Renal cortex interstitium (tissue), 11 donors: Measurements from ENCODE around the gene WRNIP1. TPM values are rescaled to one million over a fixed set of nuclear protein-coding genes. Genes with fewer than 3 reads are reported as not detected.
A peak's percentile ranks its signal among the peaks of the same experiment; 100 is the strongest.

Experiments
- DNase-seq, 11 donors: peaks; one replicate each; pipeline ENCODE4 v3.0.0-alpha.2; 2013; ENCODE audit warnings: low read depth in 9 of 11, low spot score in 4 of 11; ENCODE audit errors: extremely low read depth in 1 of 11
- polyA plus RNA-seq, 3 donors: library from polyadenylated mRNA; unstranded; fragments of 120-200 nt; gene quantifications; one replicate each; pipeline ENCODE4 v1.2.1, GENCODE V29; 2013; ENCODE audit not compliant: insufficient read length in 3 of 3

WRNIP1 gene
- polyA plus RNA-seq, 3 donors: 52.9 to 57.8 (median 54.6) TPM

DNA sequence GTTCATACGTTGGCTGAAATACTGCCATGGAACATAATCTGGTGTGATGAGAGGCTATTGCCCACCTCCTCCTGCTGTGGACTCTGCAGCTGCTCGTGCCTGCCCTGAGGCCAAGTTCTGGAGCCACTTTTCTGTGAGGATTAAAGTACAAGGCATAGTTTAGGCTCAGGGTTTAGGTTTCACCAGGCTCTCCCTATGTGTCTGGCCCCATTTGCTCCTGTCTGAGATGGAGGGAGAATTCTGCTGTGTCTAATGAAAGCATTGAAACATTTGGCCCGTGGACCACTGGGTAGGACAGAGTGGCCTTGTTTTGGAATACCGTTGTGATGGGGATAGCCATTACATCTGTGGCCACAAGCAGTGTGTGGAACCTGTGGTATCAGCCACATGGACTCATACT is 5.9 kb downstream of the WRNIP1 start:
- no peak for DNase-seq

- DNase-seq: no peak
Measured at GRCh38 chr6:2772840-2773239, 7.6 kb downstream of the WRNIP1 start.

DNA sequence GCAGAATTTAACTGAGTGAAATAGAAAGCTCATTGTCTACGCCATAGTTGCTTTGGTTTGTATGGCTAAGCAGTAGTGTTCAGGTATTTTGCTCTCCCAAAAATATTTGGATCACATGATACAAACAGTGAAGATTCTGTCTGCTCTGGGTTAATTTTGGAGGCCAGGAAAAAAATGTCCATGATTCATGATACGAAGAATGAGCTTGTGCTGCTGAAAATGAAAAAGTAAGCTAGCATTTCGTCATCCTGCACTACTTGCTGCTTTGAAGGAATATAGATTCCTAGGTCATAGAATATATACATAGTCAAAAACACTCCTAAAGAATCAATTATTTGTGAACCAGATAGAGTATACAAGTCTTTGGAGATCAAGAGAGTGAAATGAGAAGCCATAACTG is 8.3 kb downstream of the WRNIP1 start:
- no peak for DNase-seq

- no peak for DNase-seq
Measured at GRCh38 chr6:2775003-2775402, 9.8 kb downstream of the WRNIP1 start.

GRCh38 chr6:2777249-2777648 is 12.1 kb downstream of the WRNIP1 start:
- DNase-seq: no peak

DNA sequence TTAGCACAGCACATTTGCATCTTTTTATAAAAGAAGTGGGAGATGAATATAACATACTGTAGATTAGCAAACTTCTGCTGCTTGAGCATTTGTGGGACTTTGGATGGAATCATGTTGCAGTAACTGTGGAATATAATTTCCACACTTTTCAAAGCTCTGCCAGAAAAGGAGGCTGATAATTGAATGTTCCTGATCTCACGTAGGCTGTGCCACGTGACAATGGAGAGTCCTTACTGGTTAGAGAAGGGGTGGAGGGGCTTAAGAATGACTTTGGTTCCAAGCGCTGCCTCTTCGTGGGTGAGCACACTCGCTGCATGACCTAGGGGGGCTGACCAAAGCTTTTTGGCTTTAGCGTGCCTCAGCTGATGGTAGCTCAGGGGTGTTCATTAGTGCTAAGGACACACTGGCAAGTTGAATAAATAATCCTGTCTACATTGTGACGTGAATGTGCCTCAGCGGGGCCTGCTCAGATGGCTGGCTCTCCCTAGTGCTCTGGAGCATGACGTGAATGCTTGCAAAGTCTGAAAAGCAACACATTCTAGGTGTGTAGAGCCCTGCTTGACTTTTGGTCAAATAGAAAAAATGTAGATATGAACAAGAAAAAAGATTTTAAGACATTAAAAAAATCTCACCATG is 15.0 kb downstream of the WRNIP1 start:
- DNase-seq: no peak

DNA sequence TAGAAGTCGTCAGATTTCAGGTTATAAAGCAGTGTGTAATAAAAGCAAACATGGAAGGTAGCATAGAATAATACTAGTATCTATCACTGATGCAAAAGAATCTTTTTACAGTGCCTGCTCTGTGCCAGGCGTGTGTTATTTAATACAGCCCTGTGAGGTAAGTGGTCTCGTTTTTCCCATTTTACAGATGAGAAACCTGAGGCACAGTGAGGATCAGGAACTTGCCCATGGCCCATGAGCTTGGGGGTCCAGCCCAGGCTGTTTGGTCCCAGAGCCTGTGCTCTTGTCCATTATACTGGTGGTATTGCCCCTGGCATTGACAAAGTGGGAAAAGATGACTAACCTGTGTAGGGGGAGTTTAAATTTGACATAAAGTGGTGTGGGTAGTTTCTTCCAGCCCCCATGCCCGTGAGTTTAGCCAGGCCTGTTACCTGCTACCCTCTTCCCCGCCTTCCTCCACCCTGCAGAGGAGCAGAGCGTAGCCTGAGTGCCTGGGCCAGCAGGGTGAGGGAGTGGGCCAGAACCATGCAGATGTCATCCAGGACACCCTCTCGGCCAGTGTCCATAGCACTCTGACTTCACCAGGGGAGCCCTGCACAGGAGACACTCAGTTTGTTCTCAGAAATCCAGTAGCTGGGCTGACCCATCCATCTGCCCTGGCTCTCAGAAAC is 16.6 kb downstream of the WRNIP1 start:
- no peak for DNase-seq

DNA sequence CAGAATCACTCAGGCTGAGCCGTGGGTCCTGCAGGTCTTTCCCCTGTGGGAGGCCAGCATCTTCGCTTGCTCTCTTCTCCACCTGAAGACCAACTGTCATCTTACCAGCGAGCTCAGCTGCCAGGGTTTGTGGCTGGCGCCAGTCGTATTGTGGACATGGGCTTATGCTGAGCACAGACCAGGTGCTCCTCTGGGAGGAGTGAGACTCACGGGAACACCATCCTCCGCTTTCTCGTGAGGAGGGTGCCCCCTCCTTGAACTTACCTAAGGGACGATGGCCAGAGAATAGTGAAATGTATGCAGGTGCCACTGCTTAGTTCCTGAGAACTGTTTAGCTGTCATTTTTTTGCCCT is 17.1 kb downstream of the WRNIP1 start:
- DNase-seq: no peak

- DNase-seq: no peak
Measured at GRCh38 chr6:2782825-2783187, 17.6 kb downstream of the WRNIP1 start.

DNA sequence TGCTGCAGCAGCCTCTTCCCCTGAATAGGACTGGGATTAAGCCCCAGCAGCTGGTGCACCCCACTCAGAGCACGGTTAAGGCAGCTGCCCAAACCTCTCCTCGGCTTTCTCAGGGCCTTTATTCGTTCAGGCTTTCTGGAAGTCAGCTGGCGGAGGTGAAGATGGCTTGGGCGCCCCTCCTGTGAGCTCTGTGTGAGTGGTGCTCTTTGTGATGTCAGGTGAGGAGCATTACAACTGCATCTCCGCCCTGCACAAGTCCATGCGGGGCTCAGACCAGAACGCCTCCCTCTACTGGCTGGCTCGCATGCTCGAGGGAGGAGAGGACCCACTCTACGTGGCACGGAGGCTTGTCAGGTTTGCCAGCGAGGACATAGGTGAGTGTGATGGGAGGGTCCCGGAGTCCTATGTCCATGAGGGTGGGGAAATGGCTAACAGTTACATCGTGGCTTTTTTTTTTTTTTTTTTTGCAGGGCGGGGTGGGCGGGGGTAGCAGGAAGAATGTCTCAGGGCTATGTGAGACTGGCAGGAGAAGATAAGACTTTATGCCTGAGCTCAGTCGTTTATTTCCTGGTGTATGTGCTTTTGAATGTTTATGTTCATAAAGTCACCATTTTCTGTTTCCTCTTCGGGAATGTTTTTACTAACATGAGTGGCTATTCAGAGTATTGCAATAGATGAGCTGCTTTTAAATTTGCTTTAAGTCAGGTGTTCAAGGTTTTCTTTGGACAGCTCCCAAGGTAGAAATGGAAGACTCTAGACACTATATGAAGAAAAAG is 18.2 kb downstream of the WRNIP1 start:
- DNase-seq: no peak

DNA sequence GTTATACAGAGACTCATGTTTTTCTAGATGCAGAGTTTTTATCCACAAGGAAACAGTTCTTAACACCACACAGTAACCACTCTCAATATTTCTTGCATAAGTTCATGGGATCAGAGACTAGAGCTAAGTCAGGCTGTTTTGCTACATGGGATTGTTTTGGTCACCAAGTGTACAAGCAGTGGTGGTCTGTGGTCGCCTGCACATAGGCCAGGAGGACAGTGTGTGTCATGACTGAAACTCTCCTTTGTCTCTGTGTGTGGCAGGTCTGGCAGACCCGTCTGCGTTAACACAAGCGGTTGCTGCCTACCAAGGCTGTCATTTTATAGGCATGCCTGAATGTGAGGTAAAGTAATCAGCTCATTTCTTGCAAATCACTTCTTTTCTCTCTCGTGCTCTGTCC is 18.9 kb downstream of the WRNIP1 start:
- DNase-seq: no peak

DNA sequence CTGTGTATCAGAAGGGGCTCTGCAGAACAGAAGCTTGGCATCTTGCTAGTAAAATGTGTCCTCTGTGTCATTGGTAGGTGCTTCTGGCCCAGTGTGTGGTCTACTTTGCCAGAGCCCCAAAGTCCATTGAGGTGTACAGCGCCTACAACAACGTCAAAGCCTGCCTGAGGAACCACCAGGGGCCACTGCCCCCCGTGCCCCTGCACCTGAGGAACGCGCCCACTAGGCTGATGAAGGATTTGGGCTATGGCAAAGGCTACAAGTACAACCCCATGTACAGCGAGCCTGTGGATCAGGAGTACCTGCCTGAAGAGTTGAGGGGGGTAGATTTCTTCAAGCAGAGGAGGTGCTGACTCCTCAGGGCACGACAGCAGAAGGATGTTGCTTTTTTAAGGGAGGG is 19.7 kb downstream of the WRNIP1 start:
- no peak for DNase-seq

DNA sequence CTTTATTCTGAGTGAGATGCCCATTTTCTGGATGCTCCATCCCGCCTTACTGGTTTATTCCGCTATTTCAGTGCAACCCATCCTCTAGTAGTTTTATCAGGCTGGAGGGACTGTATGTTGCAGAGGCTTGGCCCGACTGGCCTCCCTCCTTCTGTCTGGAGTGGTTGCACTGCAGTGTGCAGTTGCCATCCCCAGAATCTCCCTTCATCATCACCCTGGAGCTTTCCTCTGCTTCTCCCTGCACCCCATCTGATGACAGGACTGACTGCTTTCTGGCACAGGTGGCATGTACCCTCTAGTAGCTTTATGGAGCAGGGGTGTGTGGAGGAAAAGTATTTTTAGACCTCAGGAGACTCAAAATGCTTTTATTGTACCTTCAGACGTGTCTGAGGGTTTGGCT is 21.1 kb downstream of the WRNIP1 start:
- DNase-seq: no peak

- peak in 8 of 11 donors; percentile 37 to 66 (median 57) for DNase-seq
Measured at GRCh38 chr6:2790588-2791449, 25.6 kb downstream of the WRNIP1 start.

DNA sequence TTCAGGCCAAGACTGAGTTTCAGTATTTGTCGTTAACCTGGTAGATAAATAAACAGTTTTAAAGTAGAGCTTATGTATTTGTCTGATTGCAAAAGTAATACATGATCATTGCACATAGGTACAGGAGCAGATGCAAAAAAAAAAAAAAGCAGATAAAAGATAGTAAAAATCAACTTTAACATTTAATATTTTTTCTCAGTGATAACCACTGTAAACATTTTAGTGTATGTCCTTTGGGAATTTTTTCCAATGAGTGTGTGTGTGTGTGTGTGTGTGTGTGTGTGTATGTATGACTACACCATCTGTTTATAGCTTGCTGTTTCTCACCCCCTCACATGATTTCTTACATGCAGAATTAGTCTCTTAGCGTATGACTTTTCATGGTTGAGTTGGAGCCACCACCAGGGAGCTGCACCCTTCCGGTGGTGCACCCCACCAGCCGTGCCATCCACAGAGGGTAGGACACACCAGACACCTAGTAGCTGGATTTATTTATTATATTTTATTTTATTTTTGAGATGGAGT is 26.3 kb downstream of the WRNIP1 start:
- no peak for DNase-seq

DNA sequence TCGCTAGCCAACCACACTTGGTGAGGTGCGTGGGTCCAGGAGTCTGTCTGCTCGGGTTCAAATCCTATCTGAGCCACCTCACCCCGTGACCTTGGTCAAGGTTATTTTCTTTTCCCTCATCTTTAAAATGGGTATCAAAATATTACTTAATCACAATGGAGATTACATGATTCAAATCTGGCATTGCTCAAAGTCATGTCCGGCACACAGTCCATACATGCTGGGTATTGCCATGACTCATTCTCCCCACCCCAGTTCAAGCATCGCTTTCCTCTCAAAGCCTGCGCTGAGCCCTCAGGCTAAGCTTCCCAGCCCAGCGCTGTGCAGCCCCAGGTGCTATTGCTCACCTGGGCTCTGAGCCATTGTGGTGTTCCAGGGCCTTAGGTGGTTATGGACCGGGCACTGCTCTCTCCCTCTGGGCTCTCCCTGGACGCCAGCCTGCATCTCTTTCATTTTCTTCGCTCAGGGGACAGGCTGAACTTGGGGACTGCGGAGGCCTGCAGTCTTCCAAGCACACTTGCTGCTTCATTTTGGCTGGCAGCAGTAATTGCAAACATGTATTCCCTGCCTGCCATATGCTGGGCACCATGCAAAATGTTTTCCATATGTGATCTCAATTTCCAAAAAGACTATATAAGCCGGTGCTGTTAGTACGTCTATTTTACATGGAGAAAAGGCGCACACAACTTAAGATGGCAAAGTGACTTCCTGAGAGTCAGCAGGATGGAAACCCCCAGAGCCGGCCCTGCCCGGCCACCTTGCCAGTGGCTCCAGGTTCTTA is 27.3 kb downstream of the WRNIP1 start:
- no peak for DNase-seq

GRCh38 chr6:2793534-2794151 is 28.4 kb downstream of the WRNIP1 start:
- DNase-seq: no peak

GRCh38 chr6:2794171-2794730 is 29.1 kb downstream of the WRNIP1 start:
- no peak for DNase-seq
